ENCODE results near the gene KIF20A. TPM values are rescaled to one million over a fixed set of nuclear protein-coding genes. Genes with fewer than 3 reads are reported as not detected.

Gene KIF20A
- polyA plus RNA-seq, 5 donors, result 32.3 to 94.5 (median 49.2) TPM

Other genes with a start within 250 kb of the KIF20A start
- gene FAM13B, start 146.0 kb upstream of the KIF20A start, polyA plus RNA-seq (ENCODE audit: insufficient read depth in 1 of 5, insufficient read length in 5 of 5, low replicate concordance in 1 of 5), result 10 to 100 TPM; 30.5 to 58.9 (median 51.2) TPM
- not detected for gene WNT8A, start 95.1 kb upstream of the KIF20A start, polyA plus RNA-seq (ENCODE audit: insufficient read depth in 1 of 5, insufficient read length in 5 of 5, low replicate concordance in 1 of 5)
- gene NME5, start 39.7 kb upstream of the KIF20A start, polyA plus RNA-seq (ENCODE audit: insufficient read depth in 1 of 5, insufficient read length in 5 of 5, low replicate concordance in 1 of 5), result 10 to 100 TPM; 10.2 to 12.1 (median 10.7) TPM
- gene BRD8, start 482 bp upstream of the KIF20A start, polyA plus RNA-seq (ENCODE audit: insufficient read depth in 1 of 5, insufficient read length in 5 of 5, low replicate concordance in 1 of 5), result 100 to 1,000 TPM; 107 to 197 (median 186) TPM
- 10 to 100 TPM; 46.2 to 67.0 (median 59.3) TPM for gene CDC23, start 34.2 kb downstream of the KIF20A start, polyA plus RNA-seq (ENCODE audit: insufficient read depth in 1 of 5, insufficient read length in 5 of 5, low replicate concordance in 1 of 5)
- 1 to 10 TPM; 2.7 to 5.5 (median 3.2) TPM for gene GFRA3, start 95.5 kb downstream of the KIF20A start, polyA plus RNA-seq (ENCODE audit: insufficient read depth in 1 of 5, insufficient read length in 5 of 5, low replicate concordance in 1 of 5)
- gene CDC25C, start 152.7 kb downstream of the KIF20A start, polyA plus RNA-seq (ENCODE audit: insufficient read depth in 1 of 5, insufficient read length in 5 of 5, low replicate concordance in 1 of 5), result 10 to 100 TPM in 3 of 5 donors, 1 to 10 TPM in 2; 5.7 to 16.4 (median 10.2) TPM
- gene FAM53C, start 159.2 kb downstream of the KIF20A start, polyA plus RNA-seq (ENCODE audit: insufficient read depth in 1 of 5, insufficient read length in 5 of 5, low replicate concordance in 1 of 5), result 10 to 100 TPM; 37.8 to 46.9 (median 40.3) TPM
- 10 to 100 TPM; 58.7 to 86.0 (median 76.6) TPM for gene KDM3B, start 173.6 kb downstream of the KIF20A start, polyA plus RNA-seq (ENCODE audit: insufficient read depth in 1 of 5, insufficient read length in 5 of 5, low replicate concordance in 1 of 5)